MG63 (cell line): Measurements from ENCODE around the gene FAM83G. TPM values are rescaled to one million over a fixed set of nuclear protein-coding genes. Genes with fewer than 3 reads are reported as not detected.
"Not testable (repeated sequence)": the region's sequence is repeated elsewhere in the genome, so short reads cannot be mapped to it uniquely, and the experiment has no call there.

ENCODE experiments used
- DNase-seq: peaks from one replicate; pipeline ENCODE4 v3.0.0-alpha.2; 2020
- H3K27me3 ChIP-seq: fragments of 250-450 bp; sonication (Bioruptor Pico); 2 replicates; pipeline ENCODE4 v1.5.1; 2020; ENCODE audit warnings: mild to moderate bottlenecking, moderate library complexity
- H3K36me3 ChIP-seq: fragments of 250-450 bp; sonication (Bioruptor Pico); 2 replicates; pipeline ENCODE4 v1.5.1; 2020; ENCODE audit warnings: mild to moderate bottlenecking, moderate library complexity
- H3K4me3 ChIP-seq: fragments of 250-450 bp; sonication (Bioruptor Pico); 2 replicates; pipeline ENCODE4 v1.5.1; 2020; ENCODE audit warnings: mild to moderate bottlenecking, moderate library complexity
- H3K9me3 ChIP-seq: fragments of 250-450 bp; sonication (Bioruptor Pico); 2 replicates; pipeline ENCODE4 v1.5.1; 2020; ENCODE audit warnings: mild to moderate bottlenecking, moderate library complexity
- total RNA-seq: library from RNA; depleted of rRNA; stranded (reverse); fragments of >200 nt; shearing (Covaris generic); gene quantifications from 2 replicates; pipeline ENCODE4 v1.2.3, GENCODE V29; 2014; ENCODE audit warnings: low replicate concordance

Gene FAM83G
- total RNA-seq, 1 experiment from 2014 or later = 4.9 TPM

DNA sequence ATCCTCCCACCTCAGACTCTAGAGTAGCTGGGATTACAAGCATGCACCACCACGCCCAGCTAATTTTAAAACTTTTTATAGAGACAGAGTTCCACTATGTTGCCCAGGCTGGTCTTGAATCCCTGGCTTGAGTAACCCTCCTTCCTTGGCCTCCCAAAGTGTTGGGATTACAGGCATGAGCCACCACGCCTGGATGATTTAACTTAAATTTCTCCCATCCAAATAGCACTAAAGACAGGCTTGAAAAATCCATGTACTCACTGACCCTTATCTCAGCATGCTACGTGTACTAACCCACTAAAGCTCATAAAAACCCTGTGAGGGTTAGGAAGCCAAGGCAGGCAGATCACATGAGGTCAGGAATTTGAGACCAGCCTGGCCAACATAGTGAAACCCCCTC lies 48.0 kb downstream of the FAM83G start:
- Histone ChIP-seq H3K36me3 (no peaks in the 10 kb centered on the region), H3K9me3 (no peaks in the 10 kb centered on the region), H3K4me3 (no peak overlapping the region), H3K27me3 (no peaks in the 10 kb centered on the region)
- no peak for DNase-seq

DNA sequence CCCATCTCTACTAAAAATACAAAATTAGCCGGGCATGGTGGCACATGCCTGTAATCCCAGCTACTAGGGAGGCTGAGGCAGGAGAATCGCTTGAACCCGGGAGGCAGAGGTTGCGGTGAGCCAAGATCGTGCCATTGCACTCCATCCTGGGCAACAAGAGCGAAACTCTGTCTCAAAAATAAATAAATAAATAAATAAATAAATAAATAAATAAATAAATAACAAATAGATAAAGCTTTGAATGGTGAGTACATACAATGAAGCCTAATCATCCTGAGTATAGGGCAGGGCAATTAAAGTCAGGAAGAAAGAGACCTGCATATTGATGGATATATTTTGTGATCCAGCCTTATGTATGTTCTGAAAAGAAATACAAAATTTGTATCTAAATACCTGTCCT lies 48.5 kb downstream of the FAM83G start:
- not testable (repeated sequence) for H3K27me3 ChIP-seq, H3K4me3 ChIP-seq, H3K9me3 ChIP-seq, DNase-seq, H3K36me3 ChIP-seq

DNA sequence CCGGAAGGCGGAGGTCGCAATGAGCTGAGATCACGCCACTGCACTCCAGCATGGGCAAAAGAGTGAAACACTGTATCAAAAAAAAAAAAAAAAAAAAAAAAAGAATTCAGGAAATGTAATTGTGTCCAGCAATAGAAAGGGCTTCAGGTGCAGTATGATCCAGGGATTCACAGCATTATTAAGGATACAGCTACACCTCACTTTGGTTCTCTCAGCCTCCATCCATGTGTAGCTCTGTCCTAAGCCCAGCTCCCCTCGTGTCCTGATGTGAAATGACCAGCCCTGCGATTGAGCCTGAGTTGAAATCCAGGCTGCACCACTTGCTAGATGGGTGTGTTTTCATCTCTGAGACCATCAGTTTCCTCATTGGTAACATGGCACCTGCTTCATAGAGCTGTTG lies 49.6 kb downstream of the FAM83G start:
- no peak for DNase-seq
- Histone ChIP-seq H3K27me3 (no peaks in the 10 kb centered on the region), H3K9me3 (no peaks in the 10 kb centered on the region), H3K36me3 (no peaks in the 10 kb centered on the region), H3K4me3 (no peak overlapping the region)

DNA sequence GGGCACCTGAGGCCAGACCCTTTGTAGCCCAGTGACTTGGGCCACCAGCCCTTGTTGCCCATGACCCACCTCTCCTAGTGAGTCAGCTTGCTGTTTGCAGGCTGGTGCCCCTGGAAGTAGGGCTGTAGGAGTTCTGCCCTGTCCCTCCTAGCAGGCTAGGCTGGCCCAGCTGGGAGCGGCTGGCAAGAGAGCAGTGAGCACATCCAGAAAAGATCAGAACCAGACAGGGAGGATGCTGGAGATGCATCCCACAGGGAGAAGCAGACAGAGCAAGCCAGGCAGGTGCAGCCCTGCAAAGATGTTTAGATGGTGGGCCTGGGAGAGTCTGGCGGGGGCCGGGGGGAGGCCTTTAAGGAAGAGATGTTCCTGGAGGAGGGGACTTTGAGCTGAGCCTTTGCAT lies 50.2 kb downstream of the FAM83G start:
- Histone ChIP-seq H3K27me3 (no peaks in the 10 kb centered on the region), H3K36me3 (no peaks in the 10 kb centered on the region), H3K4me3 (no peak overlapping the region), H3K9me3 (no peaks in the 10 kb centered on the region)
- no peak for DNase-seq

DNA sequence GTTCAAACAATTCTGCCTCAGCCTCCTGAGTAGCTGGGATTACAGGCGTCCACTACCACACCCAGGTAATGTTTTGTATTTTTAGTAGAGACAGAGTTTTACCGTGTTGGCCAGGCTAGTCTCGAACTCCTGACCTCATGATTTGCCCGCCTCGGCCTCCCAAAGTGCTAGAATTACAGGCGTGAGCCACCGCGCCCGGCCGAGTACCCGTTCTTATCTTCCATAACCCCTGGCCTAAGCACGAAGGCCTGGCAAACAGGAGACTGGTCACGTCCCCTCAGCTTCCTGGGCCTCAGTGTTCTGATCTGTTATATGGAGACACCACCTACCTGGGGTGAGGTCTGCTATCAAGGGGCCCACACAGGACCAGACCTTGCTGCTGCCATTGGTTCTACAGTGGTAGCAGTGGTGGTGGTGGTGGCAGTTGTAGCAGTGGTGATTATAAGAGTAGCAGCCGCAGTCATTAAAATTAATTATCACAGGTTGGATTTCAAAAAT lies 51.3 kb downstream of the FAM83G start:
- no peaks in the 10 kb centered on the region for H3K9me3 ChIP-seq
- H3K4me3 ChIP-seq = no peak overlapping the region
- H3K27me3 ChIP-seq = no peaks in the 10 kb centered on the region
- H3K36me3 ChIP-seq = no peaks in the 10 kb centered on the region
- DNase-seq = no peak

DNA sequence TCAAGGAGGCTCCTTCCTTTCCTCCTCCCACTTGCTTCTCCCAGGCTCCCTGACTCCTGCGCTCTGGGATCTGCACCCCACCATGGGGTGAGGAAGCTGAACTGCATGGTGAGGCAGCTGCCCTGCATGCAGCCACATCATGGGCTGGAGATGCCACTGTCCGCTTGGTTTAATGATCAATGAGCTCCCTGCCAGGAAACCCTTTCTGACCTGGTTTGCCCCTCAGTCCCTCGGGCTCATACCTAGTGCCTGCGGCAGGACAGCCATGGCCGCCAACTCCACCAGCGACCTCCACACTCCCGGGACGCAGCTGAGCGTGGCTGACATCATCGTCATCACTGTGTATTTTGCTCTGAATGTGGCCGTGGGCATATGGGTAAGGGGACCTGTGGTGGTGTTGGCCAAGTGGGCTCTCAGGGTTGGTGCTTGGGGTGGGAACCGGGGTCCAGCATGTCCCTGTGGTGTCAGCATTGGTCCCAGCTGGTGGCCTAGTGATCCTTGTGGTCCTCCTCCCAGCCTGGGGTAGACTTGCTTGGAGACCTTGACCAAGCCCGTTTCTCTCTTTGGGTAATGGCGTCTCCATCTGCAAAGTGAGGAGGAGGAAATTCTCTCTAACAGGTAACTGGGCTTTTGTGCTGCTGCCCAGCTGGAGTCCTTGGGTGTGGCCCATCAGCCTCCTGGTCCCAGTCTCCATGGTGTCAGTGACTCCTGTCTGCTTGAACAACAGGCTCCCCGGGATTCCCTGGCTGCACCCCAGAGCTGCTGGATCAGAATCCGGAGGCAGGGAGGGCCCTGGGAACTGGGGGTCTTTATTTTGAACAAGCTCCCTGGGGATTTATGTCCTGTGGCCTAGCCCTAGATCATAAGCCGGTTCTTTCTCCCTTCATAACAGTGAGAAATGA lies 52.4 kb downstream of the FAM83G start, which contains the start of gene SLC5A10:
Gene SLC5A10 (plus strand): TSS at position 225 of the 902 bp plus-strand sequence. CDS start 41 bp downstream, at position 266.
- H3K4me3 ChIP-seq = no peak within 1 kb of the TSS
- H3K27me3 ChIP-seq = no peaks in the 10 kb centered on the region
- no peaks in the 10 kb centered on the region for H3K36me3 ChIP-seq
- no peak for DNase-seq
- H3K9me3 ChIP-seq = no peaks in the 10 kb centered on the region

DNA sequence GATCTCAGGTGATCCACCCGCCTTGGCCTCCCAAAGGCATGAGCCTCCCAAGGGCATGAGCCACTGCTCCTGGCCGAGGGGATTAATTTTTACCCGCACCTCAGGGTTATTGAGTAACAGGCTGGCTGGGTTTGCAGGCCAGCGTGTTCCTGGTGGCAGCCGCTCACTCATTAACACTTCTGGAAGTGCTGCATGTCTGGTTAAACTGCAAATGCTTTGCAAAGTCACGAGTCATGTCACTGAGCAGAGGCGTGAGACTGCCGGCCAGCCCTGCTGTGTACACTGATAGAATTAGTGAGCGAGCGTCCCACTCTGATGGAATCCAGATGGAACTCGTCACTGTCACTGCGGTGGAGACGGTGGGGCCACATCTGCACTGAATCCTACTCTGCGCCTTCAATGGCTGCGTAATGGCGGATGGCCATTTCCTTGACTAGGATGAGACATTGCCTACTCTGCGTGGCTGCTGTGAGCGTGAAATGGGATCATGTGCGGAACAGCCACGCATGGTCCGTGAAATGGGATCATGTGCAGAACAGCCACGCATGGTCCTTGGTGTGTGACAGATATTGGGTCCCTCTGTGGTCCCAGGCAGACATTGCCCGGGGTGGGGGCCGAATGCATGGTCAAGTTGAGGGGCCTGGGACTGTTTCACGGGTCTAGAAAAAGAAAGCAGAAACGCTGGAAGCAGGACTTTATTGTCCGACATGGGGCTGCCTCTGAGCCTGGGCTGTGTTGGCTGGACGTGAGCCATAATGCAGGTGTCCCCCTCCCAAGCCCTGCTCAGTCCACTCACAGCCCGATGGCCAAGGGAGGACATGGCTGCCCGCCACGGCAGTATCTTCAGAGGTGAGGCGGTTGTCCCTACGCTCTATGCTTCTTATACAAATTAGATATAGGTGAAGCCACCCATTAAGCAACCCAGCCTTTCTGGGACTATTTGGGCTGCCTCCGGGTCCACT lies 53.3 kb downstream of the FAM83G start:
- no peaks in the 10 kb centered on the region for H3K9me3 ChIP-seq
- no peak for DNase-seq
- no peak overlapping the region for H3K4me3 ChIP-seq
- no peaks in the 10 kb centered on the region for H3K27me3 ChIP-seq
- H3K36me3 ChIP-seq = no peaks in the 10 kb centered on the region

DNA sequence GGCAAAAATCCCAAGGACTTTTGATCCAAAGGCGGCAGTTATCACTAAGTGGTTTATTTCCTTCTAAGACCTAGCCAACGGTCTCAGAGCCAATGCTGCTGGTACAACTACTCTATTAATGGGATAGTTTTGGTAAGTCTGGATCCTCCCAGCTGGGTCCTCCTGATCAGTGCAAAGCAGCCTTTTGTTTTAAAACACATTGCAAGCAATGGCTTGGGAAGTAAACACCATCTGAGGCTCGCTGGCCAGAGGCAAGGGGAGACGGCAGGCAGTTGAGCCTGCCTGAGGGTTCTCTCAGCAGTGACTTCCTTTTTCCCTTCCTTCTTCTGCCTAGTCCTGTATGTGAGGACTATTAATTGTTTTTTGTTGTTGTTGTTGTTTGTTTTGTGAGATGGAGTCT lies 54.2 kb downstream of the FAM83G start:
- no peak for DNase-seq
- no peak overlapping the region for H3K4me3 ChIP-seq
- no peaks in the 10 kb centered on the region for H3K36me3 ChIP-seq
- no peaks in the 10 kb centered on the region for H3K9me3 ChIP-seq
- H3K27me3 ChIP-seq = no peaks in the 10 kb centered on the region

DNA sequence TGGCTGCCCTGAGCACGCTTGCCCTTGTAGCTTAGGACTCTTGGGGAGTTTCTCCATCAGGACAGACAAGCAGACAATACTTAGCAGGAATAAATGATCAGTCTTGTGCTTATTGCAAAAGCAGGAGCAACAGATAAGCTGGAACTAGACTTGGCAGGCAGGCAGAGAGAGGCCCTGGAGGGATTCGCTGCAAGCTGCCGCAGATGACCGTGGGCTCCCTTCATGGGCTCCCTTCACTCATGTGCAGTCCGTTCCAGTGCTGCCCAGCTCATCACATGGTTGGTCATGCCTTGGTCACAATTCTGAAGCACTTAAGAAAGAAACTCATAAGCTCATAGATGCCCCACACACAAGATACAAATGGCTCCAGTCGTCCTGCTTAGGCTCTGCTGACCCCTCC lies 55.0 kb downstream of the FAM83G start:
- H3K36me3 ChIP-seq = no peaks in the 10 kb centered on the region
- H3K9me3 ChIP-seq = no peaks in the 10 kb centered on the region
- H3K4me3 ChIP-seq = no peak overlapping the region
- H3K27me3 ChIP-seq = no peaks in the 10 kb centered on the region
- DNase-seq = no peak

DNA sequence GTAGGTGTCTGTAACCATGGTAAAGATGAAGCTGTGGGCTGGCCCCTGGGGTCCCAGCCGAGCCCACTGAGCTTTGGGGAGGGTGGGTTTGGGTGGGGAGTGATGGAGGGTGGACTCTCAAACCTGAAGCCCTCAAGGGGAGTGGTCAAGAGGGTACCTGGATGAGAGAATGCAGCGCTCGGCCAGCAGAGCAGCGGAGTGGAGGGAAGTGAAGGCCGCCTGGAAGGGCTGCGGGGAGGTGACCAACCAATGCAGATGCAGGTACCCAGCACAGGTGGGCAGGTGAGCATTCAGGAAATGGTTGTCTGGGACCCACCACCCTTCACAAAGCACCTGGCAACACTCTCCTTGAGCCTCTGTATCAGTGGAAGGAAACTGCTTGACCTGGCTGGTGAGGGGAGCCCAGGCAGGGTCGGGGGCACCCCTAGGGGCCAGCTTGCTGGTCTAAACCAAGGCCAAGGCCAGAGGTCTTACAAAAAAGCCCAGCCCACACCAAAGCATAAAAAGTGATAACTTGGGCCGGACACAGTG lies 56.0 kb downstream of the FAM83G start:
- no peaks in the 10 kb centered on the region for H3K27me3 ChIP-seq
- H3K9me3 ChIP-seq = no peaks in the 10 kb centered on the region
- no peak overlapping the region for H3K4me3 ChIP-seq
- H3K36me3 ChIP-seq = no peaks in the 10 kb centered on the region
- no peak for DNase-seq

DNA sequence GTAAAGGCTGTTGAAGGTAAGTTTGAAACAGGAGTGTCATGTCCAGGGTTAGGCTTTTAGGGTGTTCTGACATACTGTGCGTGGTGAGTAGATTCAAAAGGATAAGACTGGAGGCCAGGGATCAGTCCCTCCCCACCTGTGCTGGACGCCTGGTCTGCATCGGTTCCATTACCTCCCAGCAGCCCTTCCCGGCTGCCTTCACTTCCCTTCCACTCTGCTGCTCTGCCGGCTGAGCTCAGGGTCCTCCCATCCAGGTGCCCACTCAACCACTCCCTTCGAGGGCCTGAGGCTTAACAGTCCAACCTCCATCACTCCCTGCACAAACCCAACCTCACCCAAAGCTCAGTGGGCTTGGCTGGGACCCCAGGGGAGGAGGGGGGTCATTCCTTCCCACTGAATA lies 56.7 kb downstream of the FAM83G start:
- Histone ChIP-seq H3K9me3 (no peaks in the 10 kb centered on the region), H3K36me3 (no peaks in the 10 kb centered on the region), H3K27me3 (no peaks in the 10 kb centered on the region), H3K4me3 (no peak overlapping the region)
- no peak for DNase-seq

DNA sequence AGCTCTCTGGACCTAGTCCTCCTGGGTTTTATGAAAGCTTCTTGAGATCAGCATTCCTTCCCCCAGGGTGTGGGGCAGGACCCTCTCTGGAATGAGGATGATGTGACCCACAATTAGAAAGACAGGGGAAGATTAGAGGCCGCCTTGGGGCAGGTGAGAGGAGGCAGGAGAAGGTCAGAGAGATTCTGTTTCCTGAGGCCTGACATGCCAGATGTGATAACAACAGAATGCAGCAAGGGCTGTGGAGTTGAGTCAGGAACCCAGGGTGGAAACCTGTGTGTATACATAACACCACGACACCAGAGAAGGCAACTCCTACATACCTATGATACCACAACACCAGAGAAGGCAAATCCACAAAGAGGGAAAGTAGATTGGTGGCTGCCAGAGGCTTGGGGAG lies 58.0 kb downstream of the FAM83G start:
- Histone ChIP-seq H3K27me3 (no peaks in the 10 kb centered on the region), H3K4me3 (no peak overlapping the region), H3K36me3 (no peaks in the 10 kb centered on the region), H3K9me3 (no peaks in the 10 kb centered on the region)
- no peak for DNase-seq

DNA sequence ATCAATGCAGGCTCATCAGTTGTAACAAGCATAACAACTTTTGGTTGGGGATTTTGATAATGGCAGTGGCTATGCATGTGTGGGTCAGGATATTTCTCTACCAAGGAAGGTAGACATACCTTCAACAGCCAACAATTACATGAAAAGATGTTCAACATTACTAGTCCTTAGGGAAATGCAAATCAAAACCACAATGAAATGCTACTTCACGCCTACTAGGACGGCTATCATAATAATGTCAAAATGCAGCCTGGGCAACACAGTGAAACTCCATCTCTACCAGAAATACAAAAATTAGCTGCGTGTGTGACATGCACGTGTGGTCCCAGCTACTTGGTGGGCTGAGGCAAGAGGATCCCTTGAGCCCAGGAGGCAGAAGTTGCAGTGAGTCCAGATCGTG lies 59.9 kb downstream of the FAM83G start:
- Histone ChIP-seq H3K27me3 (no peaks in the 10 kb centered on the region), H3K9me3 (no peaks in the 10 kb centered on the region), H3K36me3 (no peaks in the 10 kb centered on the region), H3K4me3 (no peak overlapping the region)
- DNase-seq = no peak

DNA sequence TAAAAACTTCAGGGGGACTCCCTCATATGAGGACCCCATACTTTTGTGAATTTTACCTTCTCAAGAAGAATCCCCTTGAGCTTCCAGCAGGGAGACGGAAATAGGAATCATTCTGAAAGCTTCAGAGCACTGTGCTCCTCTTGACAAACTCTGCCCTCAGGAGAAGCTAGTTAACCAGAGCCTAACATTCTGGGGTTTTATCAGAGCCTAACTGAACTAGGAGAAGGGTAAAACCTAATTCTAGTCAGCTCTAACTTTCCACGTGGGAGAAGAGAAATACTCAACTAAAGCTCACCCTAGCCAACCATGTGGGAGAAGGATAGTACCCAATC lies 65.9 kb downstream of the FAM83G start:
- no peak overlapping the region for H3K4me3 ChIP-seq
- no peak for DNase-seq
- H3K27me3 ChIP-seq = no peaks in the 10 kb centered on the region
- no peaks in the 10 kb centered on the region for H3K9me3 ChIP-seq
- no peaks in the 10 kb centered on the region for H3K36me3 ChIP-seq

DNA sequence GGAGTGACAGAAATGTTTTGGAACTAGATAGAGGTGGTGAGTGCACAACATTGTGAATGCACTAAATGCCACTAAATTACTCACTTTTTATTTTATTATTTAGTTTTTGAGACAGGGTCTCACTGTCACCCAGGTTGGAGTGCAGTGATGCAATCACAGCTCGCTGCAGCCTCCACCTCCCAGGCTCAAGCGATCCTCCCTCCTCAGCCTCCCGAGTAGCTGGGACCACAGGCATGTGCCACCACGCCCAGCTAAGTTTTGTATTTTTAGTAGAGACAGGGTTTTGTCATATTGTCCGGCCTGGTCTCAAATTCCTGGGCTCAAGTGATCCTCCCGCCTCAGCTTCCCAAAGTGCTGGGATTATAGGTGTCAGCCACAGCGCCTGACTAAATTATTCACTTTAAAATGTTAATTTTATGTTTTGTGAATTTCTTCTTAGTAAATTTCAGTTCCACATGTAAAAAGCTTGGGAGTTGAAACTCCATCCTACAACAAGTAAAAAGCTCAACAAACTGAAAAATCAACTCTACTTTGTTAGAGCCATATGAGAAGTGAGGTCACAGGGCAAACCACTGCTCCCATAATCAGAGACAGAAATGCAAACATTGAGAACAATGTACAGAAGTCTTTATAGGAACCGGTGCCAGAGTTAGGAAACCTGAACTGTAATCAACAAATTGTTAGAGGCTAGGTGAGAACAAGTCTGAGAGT lies 66.4 kb downstream of the FAM83G start:
- H3K36me3 ChIP-seq = no peaks in the 10 kb centered on the region
- H3K27me3 ChIP-seq = no peaks in the 10 kb centered on the region
- no peak overlapping the region for H3K4me3 ChIP-seq
- no peak for DNase-seq
- H3K9me3 ChIP-seq = no peaks in the 10 kb centered on the region
